22Rv1 (cell line): Measurements from ENCODE around the gene RPL23.

Experiments
- H3K27ac ChIP-seq: fragments of 450-650 bp; 2 replicates; pipeline ENCODE4 v1.5.1; 2017
- ZFX ChIP-seq: fragments of 450-650 bp; IDR thresholded peaks from 2 replicates; pipeline ENCODE4 v1.6.1; 2017; ENCODE audit warnings: antibody characterized with exemption, borderline replicate concordance
- TF ChIP-seq, protein P1 (sequence below): fragments of 450-650 bp; IDR thresholded peaks from 2 replicates; pipeline ENCODE4 v1.5.1; 2017; ENCODE audit warnings: mild to moderate bottlenecking

Gene RPL23

DNA sequence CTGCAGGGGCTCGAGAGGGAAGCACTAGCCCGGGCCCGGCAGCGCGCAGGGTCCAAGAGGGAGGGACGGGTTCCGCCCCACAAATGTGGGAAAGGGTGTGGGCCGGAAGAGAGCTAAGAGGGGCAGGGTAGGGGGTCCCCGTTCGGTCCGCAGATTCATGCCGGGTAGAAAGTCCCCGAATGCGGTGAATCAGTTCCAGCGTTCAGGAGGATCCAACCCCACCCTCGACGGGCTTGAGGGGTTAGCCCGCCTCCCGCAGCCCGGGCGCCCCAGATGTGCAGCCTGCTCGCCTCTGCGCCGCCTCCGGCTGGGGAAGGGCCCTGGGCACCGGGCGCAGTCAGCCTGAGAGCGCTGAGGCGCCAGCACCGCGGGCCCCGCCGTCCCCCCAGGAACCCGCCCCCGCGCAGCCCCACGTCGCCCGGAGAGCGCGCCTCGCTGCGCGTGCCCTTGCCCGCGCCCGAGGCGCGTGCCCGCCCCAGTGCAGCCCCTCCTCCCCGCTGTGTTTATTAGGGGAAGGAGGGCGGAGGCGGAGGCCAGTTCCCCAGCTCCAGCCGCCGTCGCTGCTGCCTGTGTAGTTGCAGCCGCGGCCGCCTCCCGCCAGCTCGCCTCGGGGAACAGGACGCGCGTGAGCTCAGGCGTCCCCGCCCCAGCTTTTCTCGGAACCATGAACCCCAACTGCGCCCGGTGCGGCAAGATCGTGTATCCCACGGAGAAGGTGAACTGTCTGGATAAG, 16.2 kb upstream of the RPL23 start, which contains the start of gene LASP1:
Gene LASP1 (plus strand): TSS at position 533 of the 733 bp plus-strand sequence. CDS start 132 bp downstream, at position 665.
- no peak for TF ChIP-seq ZFX
- TF ChIP-seq, protein P1, sequence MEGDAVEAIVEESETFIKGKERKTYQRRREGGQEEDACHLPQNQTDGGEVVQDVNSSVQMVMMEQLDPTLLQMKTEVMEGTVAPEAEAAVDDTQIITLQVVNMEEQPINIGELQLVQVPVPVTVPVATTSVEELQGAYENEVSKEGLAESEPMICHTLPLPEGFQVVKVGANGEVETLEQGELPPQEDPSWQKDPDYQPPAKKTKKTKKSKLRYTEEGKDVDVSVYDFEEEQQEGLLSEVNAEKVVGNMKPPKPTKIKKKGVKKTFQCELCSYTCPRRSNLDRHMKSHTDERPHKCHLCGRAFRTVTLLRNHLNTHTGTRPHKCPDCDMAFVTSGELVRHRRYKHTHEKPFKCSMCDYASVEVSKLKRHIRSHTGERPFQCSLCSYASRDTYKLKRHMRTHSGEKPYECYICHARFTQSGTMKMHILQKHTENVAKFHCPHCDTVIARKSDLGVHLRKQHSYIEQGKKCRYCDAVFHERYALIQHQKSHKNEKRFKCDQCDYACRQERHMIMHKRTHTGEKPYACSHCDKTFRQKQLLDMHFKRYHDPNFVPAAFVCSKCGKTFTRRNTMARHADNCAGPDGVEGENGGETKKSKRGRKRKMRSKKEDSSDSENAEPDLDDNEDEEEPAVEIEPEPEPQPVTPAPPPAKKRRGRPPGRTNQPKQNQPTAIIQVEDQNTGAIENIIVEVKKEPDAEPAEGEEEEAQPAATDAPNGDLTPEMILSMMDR, result peak; percentile 28; the same call in 1 of the 2 replicates
- H3K27ac ChIP-seq, result peak within 1 kb of the TSS; percentile 93

DNA sequence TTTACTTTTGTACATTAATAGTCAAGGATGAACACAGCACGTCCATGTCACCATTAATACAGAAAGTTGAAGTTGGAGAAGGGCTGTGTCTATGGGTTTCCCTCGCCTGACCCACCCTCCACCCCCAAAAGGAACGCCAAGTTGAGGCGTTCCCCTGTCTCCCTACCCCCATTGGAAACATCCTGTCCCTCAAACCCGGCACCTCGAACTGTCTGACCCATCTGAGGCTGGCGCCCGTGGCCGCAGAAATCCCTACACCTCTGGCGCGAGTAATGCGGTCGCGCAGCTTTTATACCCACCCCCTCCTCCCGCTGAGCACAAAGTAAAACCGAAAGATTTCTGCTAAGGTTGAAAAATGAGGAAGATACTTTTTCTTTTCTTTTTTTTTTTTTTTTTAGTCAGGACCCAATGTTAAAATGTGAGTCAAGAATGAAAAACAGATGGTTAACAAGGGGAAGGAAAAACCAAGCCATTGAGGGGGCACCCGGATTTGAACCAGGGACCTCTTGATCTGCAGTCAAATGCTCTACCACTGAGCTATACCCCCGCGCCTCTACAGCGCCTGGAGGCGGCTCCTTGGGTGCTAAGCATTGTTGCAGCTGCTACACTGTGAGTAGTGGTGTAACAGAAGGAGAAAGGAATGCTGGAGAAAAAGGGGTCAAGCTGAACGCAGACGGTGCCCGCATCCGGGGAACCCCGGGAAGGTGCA, 15.4 kb upstream of the RPL23 start:
- TF ChIP-seq, protein P1, result peak; percentile 60
- no peak for TF ChIP-seq ZFX
- peak overlapping the region; percentile 93 for H3K27ac ChIP-seq

DNA sequence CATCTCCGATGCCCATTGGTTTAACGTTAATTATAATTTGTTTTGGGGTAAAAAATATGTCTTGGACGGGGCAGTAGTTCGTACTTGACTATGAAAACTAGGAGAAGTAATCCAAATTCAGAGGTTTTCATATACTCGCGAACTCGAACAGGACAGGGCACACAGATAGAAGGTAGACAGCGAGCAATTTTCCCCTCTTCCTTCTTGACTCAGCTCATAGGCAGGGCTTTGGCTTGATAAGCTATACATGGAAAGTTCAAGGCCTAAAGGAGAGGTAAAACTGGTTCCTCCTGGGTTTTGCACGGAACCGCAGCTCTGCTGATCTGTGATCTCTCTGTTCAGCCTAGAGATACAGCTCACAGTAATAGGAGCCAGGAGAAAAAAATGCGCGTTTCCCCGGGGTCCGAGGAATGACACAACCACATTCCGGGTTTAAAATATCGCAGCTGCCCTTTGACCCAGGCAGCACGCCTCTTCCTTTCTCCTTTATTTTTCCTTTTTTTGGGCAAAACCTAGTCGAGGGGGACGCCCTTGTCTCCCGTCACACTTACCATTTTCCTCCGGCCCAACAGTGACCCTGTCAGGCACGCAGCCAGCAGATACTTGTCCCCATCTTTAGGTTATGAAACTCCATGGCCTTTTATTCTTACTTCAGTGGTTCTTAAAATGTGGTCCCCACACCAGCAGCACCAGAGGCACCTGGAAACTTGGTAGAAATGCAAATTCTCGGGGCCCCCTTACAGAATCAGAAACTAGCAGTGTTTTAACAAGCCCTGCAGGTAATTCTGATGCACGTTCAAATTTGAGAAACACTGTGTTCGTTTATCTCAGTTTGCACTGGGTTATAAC, 14.7 kb upstream of the RPL23 start:
- peak overlapping the region; percentile 93 for H3K27ac ChIP-seq
- TF ChIP-seq, protein P1, result no peak
- no peak for TF ChIP-seq ZFX

DNA sequence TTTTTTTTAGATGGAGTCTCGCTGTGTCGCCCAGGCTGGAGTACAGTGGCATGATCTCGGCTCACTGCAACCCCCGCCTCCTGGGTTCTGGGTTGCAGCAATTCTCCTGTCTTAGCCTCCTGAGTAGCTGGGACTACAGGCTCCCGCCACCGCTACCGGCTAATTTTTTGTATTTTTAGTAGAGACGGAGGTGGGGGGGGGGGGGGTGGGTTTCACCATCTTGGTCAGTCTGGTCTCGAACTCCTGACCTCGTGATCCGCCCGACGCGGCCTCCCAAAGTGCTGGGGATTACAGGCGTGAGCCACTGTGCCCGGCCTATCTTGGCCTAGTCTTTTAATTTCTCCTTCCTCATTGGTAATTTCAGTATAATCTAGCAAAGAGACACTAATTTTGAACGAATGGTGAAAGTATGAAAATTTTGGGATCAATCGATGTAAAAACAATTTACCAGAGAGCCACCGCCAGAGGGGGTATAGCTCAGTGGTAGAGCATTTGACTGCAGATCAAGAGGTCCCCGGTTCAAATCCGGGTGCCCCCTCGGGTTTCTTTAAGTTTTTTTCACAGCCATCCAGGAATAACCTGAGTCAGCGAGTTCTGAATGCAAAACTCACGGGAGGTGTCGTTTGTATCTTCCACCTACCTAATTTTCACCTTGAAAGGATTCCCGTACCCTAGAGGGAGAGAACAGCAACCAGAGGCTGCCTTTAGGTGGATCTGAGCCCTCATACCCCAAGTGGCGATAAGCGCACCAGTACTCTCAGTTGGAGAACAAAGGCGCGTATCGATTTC, 13.9 kb upstream of the RPL23 start:
- H3K27ac ChIP-seq, result peak overlapping the region; percentile 93

DNA sequence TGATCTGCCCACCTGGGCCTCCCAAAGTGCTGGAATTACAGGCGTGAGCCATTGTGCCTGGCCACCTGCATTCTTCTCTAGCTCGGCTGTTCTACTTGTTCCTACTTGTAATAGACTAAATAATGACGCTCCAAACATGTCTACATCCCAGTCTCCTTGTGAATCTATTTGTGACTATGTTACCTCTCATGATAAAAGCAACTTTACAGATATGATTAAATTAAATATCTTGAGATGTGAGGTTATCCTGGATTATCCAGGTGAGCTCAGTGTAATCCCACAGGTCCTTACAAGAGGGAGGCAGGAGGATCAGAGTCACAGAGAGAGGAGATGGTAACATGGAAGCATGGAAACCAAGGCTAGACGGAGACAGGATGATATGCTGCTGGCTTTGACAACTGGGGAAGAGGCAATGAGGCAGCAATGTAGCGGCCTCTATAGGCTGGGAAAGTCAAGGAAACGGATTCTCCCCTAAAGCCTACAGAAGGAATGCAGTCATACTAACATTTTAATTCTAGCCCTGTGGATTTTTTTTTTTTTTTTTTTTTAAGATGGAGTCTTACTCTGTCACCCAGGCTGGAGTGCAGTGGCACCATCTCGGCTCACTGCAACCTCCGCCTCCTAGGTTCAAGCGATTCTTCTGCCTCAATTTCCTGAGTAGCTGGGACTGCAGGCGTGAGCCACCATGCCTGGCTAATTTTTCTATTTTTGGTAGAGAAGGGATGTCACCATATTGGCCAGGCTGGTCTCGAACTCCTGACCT, 11.3 kb upstream of the RPL23 start:
- TF ChIP-seq, protein P1, result peak; percentile 49
- TF ChIP-seq ZFX, result no peak

More for the DNA sequence above, 13.9 kb upstream of the RPL23 start:
- no peak for TF ChIP-seq ZFX
- TF ChIP-seq, protein P1, result 0 out of 2 replicates have a peak, but pooled peaks have one; percentile 11

DNA sequence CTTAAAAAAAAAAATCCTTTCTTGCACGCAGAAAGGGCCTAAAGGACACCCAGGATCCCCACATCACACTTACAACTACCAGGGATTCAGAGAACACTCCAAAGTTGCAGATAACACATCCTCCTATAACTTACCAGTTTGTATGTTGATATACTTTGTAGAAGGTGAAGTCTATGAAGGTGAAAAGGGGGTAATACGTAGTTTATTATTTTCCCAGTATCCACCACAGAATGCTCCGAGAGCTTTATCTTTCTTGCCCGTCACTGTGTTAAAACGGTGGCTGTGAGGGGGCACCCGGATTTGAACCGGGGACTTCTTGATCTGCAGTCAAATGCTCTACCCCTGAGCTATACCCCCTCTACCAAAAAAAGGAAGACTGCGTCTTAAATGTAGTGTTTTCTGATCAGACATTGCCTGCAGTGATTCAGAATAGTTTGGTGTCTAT, 7.9 kb upstream of the RPL23 start:
- TF ChIP-seq, protein P1, result no peak
- no peak for TF ChIP-seq ZFX
- H3K27ac ChIP-seq, result no peak overlapping the region

More for the DNA sequence above, 11.3 kb upstream of the RPL23 start:
- H3K27ac ChIP-seq, result no peak overlapping the region
